ENCODE data around the gene GPR157.

GPR157 gene

GRCh38 chr1:9059891-9060744 is 68.8 kb downstream of the GPR157 start:
- TF ChIP-seq SIN3A (IDR thresholded peaks at IDR 0.05; ENCODE audit: borderline replicate concordance, insufficient read depth, low read length) (no peak), TAF1 (IDR thresholded peaks at IDR 0.05; ENCODE audit: borderline replicate concordance, insufficient read depth, low read length) (no peak), FOXP2 (optimal IDR thresholded peaks at IDR 0.05; ENCODE audit: borderline replicate concordance, extremely low read depth, extremely low read length, insufficient read depth) (no peak), POLR2AphosphoS5 (IDR thresholded peaks at IDR 0.05; ENCODE audit: low read depth, low read length) (no peak)
- TF ChIP-seq, protein P1, sequence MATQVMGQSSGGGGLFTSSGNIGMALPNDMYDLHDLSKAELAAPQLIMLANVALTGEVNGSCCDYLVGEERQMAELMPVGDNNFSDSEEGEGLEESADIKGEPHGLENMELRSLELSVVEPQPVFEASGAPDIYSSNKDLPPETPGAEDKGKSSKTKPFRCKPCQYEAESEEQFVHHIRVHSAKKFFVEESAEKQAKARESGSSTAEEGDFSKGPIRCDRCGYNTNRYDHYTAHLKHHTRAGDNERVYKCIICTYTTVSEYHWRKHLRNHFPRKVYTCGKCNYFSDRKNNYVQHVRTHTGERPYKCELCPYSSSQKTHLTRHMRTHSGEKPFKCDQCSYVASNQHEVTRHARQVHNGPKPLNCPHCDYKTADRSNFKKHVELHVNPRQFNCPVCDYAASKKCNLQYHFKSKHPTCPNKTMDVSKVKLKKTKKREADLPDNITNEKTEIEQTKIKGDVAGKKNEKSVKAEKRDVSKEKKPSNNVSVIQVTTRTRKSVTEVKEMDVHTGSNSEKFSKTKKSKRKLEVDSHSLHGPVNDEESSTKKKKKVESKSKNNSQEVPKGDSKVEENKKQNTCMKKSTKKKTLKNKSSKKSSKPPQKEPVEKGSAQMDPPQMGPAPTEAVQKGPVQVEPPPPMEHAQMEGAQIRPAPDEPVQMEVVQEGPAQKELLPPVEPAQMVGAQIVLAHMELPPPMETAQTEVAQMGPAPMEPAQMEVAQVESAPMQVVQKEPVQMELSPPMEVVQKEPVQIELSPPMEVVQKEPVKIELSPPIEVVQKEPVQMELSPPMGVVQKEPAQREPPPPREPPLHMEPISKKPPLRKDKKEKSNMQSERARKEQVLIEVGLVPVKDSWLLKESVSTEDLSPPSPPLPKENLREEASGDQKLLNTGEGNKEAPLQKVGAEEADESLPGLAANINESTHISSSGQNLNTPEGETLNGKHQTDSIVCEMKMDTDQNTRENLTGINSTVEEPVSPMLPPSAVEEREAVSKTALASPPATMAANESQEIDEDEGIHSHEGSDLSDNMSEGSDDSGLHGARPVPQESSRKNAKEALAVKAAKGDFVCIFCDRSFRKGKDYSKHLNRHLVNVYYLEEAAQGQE (IDR thresholded peaks at IDR 0.05; ENCODE audit: insufficient read depth in 1 of 2, low read depth in 2 of 2, low read length in 2 of 2): no peak

DNA sequence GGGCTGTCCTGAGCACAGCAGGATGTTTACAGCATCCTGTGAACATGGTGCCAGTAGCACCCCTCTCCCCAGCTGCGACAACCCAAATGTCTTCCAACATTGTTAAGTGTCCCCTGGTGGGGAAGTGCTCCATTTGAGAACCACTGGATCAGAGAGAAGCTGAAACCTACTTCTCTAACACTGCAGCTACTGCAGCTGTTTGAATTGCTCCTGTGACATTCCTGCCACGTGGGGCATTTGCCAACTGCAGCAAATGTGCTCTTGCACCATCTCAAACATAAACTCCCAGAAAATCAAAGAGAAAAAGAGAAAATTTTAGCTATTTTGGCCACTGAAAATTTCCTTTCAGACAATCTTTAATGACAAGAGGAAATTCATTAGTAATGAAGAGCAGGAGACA is 70.4 kb downstream of the GPR157 start:
- TF ChIP-seq SIN3A (IDR thresholded peaks at IDR 0.05; ENCODE audit: borderline replicate concordance, insufficient read depth, low read length) (no peak), POLR2AphosphoS5 (IDR thresholded peaks at IDR 0.05; ENCODE audit: low read depth, low read length) (no peak), TAF1 (IDR thresholded peaks at IDR 0.05; ENCODE audit: borderline replicate concordance, insufficient read depth, low read length) (no peak), FOXP2 (optimal IDR thresholded peaks at IDR 0.05; ENCODE audit: borderline replicate concordance, extremely low read depth, extremely low read length, insufficient read depth) (no peak)
- TF ChIP-seq, protein P1 (IDR thresholded peaks at IDR 0.05; ENCODE audit: insufficient read depth in 1 of 2, low read depth in 2 of 2, low read length in 2 of 2): no peak

DNA sequence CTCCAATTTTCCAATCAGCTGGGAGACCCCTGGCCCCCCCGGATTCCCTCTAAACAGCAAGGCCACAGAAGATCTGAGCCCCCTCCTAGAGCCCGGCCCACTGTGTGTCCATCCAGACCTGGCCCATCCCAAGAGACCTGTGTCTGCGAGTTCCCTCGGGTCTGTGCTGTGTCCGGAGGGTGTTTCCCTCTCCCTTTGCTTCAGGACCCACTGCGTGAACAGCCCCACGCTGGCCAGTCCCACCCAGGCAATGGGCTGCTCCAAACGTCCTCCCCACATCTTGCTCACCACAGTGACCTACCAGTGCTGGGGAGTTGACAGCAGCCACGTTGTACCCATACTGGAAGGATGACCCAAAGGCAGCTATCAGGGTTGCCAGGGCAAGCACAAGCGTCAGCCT is 71.1 kb downstream of the GPR157 start:
- no peak for TF ChIP-seq FOXP2 (optimal IDR thresholded peaks at IDR 0.05; ENCODE audit: borderline replicate concordance, extremely low read depth, extremely low read length, insufficient read depth)

DNA sequence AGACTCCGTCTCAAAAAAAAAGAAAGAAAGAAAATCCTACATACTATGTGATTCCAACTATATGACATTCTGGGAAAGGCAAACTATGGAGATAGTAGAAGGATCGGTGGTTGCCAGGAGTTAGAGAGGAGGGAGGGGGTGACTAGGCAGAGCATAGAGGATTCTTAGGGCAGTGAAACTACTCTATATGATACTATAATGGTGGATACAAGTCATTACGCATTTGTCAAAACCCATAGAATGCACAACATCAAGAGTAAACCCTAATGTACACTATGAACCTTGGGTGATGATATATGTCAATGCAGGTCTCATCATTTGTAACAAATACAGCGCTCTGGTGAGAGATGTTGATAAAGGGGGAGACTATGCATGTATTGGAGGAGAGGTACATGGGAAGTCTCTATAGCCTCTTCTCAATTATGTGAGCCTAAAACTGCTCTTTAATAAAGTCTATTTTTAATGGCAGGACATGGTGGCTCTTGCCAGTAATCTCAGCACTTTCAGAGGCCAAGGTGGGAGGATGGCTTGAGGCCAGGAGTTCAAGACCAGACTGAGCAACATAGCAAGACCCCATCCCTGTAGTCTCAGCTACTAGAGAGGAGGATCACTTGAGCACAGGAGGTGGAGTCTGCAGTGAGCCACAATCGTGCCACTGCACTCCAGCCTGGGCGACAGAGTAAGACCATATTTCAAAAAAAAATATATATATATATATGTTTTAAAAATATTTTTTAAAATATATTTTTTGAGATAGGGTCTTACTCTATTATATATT is 76.4 kb downstream of the GPR157 start:
- no peak for TF ChIP-seq FOXP2 (optimal IDR thresholded peaks at IDR 0.05; ENCODE audit: borderline replicate concordance, extremely low read depth, extremely low read length, insufficient read depth)
- TF ChIP-seq, protein P1 (IDR thresholded peaks at IDR 0.05; ENCODE audit: insufficient read depth in 1 of 2, low read depth in 2 of 2, low read length in 2 of 2): no peak
- no peak for TF ChIP-seq SIN3A (IDR thresholded peaks at IDR 0.05; ENCODE audit: borderline replicate concordance, insufficient read depth, low read length)
- no peak for TF ChIP-seq TAF1 (IDR thresholded peaks at IDR 0.05; ENCODE audit: borderline replicate concordance, insufficient read depth, low read length)
- TF ChIP-seq POLR2AphosphoS5 (IDR thresholded peaks at IDR 0.05; ENCODE audit: low read depth, low read length): no peak

DNA sequence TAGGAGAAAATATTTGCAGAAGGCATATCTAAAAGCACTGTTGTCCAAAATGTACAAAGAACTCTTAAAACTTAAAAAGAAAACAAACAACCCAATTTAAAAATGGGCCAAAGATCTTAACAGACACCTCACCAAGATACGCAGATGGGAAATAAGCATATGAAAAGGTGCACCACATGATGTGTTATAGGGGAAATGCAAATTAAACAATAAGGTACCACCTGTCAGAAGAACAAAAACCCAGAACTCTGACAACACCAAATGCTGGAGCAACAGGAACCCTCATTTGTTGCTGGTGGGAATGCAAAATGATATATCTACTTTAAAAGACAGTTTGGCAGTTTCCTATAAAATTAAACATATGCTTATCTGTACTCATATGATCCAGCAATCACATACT is 77.5 kb downstream of the GPR157 start:
- TF ChIP-seq, protein P1 (IDR thresholded peaks at IDR 0.05; ENCODE audit: insufficient read depth in 1 of 2, low read depth in 2 of 2, low read length in 2 of 2): no peak
- no peak for TF ChIP-seq POLR2AphosphoS5 (IDR thresholded peaks at IDR 0.05; ENCODE audit: low read depth, low read length)
- no peak for TF ChIP-seq TAF1 (IDR thresholded peaks at IDR 0.05; ENCODE audit: borderline replicate concordance, insufficient read depth, low read length)
- TF ChIP-seq FOXP2 (optimal IDR thresholded peaks at IDR 0.05; ENCODE audit: borderline replicate concordance, extremely low read depth, extremely low read length, insufficient read depth): no peak
- TF ChIP-seq SIN3A (IDR thresholded peaks at IDR 0.05; ENCODE audit: borderline replicate concordance, insufficient read depth, low read length): no peak

Data from PFSK-1 (cell line).